K562 (cell line): Measurements from ENCODE around the gene EDDM13.

Experiments
- CBFB ChIP-seq: sonication (generic); formaldehyde crosslinking; IDR thresholded peaks from 2 replicates; pipeline ENCODE4 v1.4.0; 2020; ENCODE audit warnings: mild to moderate bottlenecking, missing genetic modification reagents
- FOXP1 ChIP-seq: sonication (generic); formaldehyde crosslinking; IDR thresholded peaks from 2 replicates; pipeline ENCODE4 v1.8.0; 2022; ENCODE audit warnings: mild to moderate bottlenecking, missing genetic modification reagents
- GABPA ChIP-seq: fragments of 200-800 bp; sonication (Bioruptor generic); conservative IDR thresholded peaks from 2 replicates; pipeline ENCODE4 v1.6.1; 2016; ENCODE audit warnings: low read depth, missing genetic modification characterization, missing compliant biosample characterization
- HDAC2 ChIP-seq: fragments of 450-650 bp; IDR thresholded peaks from 2 replicates; pipeline ENCODE4 v1.6.1; 2016; ENCODE audit warnings: mild to moderate bottlenecking
- HEY1 ChIP-seq: fragments of 250-450 bp; sonication (Bioruptor Pico); IDR thresholded peaks from 2 replicates; pipeline ENCODE4 v1.5.0; 2020; ENCODE audit warnings: mild to moderate bottlenecking, moderate library complexity, borderline replicate concordance
- KDM1A ChIP-seq, 2 experiments: fragments of 450-650 bp; IDR thresholded peaks; 2 replicates each; pipeline ENCODE4 v1.6.1; 2016; ENCODE audit warnings: mild to moderate bottlenecking in 2 of 2
- RBFOX2 ChIP-seq: fragments of 200-400 bp; formaldehyde crosslinking; IDR thresholded peaks from 2 replicates; pipeline ENCODE4 v1.6.1; 2017; ENCODE audit warnings: low read depth, mild to moderate bottlenecking, low read length, moderate library complexity
- SAP30 ChIP-seq: fragments of 200-600 bp; sonication (generic); IDR thresholded peaks from 2 replicates; pipeline ENCODE4 v1.6.1; 2012; ENCODE audit warnings: borderline replicate concordance, low read depth, mild to moderate bottlenecking, moderate library complexity, low read length, control low read depth, inconsistent platforms; ENCODE audit not compliant: insufficient read depth, poor library complexity, severe bottlenecking
- TAF1 ChIP-seq: IDR thresholded peaks from 2 replicates; pipeline ENCODE4 v1.6.1; 2011; ENCODE audit warnings: mild to moderate bottlenecking, low read length, moderate library complexity; ENCODE audit not compliant: insufficient read depth, control insufficient read depth, severe bottlenecking; ENCODE audit errors: extremely low read depth
- ZBTB17 ChIP-seq: fragments of 450-650 bp; formaldehyde crosslinking; IDR thresholded peaks from 2 replicates; pipeline ENCODE4 v1.4.0; 2020; ENCODE audit warnings: mild to moderate bottlenecking
- ZNF12 ChIP-seq: sonication (generic); formaldehyde crosslinking; IDR thresholded peaks from 2 replicates; pipeline ENCODE4 v1.4.0; 2020; ENCODE audit warnings: mild to moderate bottlenecking, missing genetic modification reagents

DNA sequence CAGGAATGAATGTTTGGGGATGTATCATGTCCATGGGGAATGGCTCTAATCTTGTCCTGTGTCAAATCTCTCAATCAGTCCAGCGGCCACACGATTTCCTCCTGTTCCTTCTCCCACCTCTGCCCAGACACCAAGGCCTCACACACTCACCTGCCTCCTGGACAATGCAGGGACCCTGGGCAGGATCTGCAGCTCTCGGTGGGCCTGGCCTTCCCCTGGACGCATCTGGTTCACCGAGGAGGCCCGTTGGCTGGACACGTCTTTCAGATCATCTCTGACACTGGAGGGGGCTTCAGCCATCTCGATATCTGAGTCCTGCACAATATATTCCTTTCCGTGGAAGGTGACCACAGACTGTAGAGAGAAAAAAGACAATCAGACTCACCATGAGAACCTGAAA, 49.1 kb upstream of the EDDM13 start:
- TF ChIP-seq GABPA (tag): no peak
- TF ChIP-seq FOXP1 (CRISPR knock-in tag): no peak
- TF ChIP-seq CBFB (CRISPR knock-in tag): no peak
- TF ChIP-seq HDAC2: no peak
- TF ChIP-seq RBFOX2: no peak
- TF ChIP-seq ZBTB17 (CRISPR knock-in tag): no peak
- TF ChIP-seq ZNF12: no peak
- no peak for TF ChIP-seq KDM1A (IDR thresholded peaks at IDR 0.05)
- TF ChIP-seq TAF1: no peak
- TF ChIP-seq SAP30: no peak
- TF ChIP-seq HEY1 (CRISPR knock-in tag): no peak
